ACC112 (cell line): Measurements from ENCODE around the gene KCNAB3.

Experiments used
- H2AFZ ChIP-seq: fragments of 200-600 bp; sonication (generic); one replicate; pipeline ENCODE4 v1.6.0; 2017; ENCODE audit warnings: antibody characterized with exemption, low read length; ENCODE audit not compliant: unreplicated experiment
- H3K27ac ChIP-seq: fragments of 200-600 bp; sonication (generic); 2 replicates; pipeline ENCODE4 v1.5.1; 2014; ENCODE audit warnings: low read depth, mild to moderate bottlenecking, antibody characterized with exemption, low read length, moderate library complexity
- H3K27me3 ChIP-seq: fragments of 200-600 bp; sonication (generic); 2 replicates; pipeline ENCODE4 v1.6.1; 2014; ENCODE audit warnings: mild to moderate bottlenecking, antibody characterized with exemption, low read length, moderate library complexity, mixed read lengths; ENCODE audit not compliant: insufficient read depth
- H3K36me3 ChIP-seq: fragments of 200-600 bp; sonication (generic); 2 replicates; pipeline ENCODE4 v1.6.1; 2016; ENCODE audit warnings: mild to moderate bottlenecking, antibody characterized with exemption, low read length, moderate library complexity, mixed read lengths; ENCODE audit not compliant: insufficient read depth
- H3K4me1 ChIP-seq: fragments of 200-600 bp; sonication (generic); one replicate; pipeline ENCODE4 v1.6.1; 2016; ENCODE audit warnings: low read length, mixed read lengths; ENCODE audit not compliant: insufficient read depth, unreplicated experiment, control insufficient read depth
- H3K4me3 ChIP-seq: fragments of 200-600 bp; sonication (generic); 2 replicates; pipeline ENCODE4 v1.5.1; 2014; ENCODE audit warnings: mild to moderate bottlenecking, low read depth, low read length
- H3K79me2 ChIP-seq: fragments of 200-600 bp; sonication (generic); one replicate; pipeline ENCODE4 v1.6.0; 2016; ENCODE audit warnings: low read length; ENCODE audit not compliant: control insufficient read depth, unreplicated experiment, insufficient read depth

The KCNAB3 gene

GRCh38 chr17:7940743-7941142 is 11.1 kb upstream of the KCNAB3 start:
- H3K79me2 ChIP-seq, result peaks cover under 1% of the 10 kb centered on the region
- H2AFZ ChIP-seq, result no peak overlapping the region
- H3K4me1 ChIP-seq, result peaks cover 2% of the 10 kb centered on the region
- H3K27me3 ChIP-seq, result no peaks in the 10 kb centered on the region
- H3K36me3 ChIP-seq, result peaks cover 37% of the 10 kb centered on the region
- H3K4me3 ChIP-seq, result no peak overlapping the region
- no peak overlapping the region for H3K27ac ChIP-seq

- Histone ChIP-seq H3K27ac (no peak overlapping the region), H3K4me1 (peaks cover 5% of the 10 kb centered on the region), H3K36me3 (peaks cover 39% of the 10 kb centered on the region)
These were observed 10.4 kb upstream of the KCNAB3 start for GRCh38 chr17:7940034-7940433.

GRCh38 chr17:7935859-7936258 is 6.2 kb upstream of the KCNAB3 start:
- H2AFZ ChIP-seq, result no peak overlapping the region
- H3K36me3 ChIP-seq, result peaks cover 35% of the 10 kb centered on the region
- peaks cover 23% of the 10 kb centered on the region for H3K4me1 ChIP-seq
- H3K4me3 ChIP-seq, result no peak overlapping the region
- H3K27me3 ChIP-seq, result no peaks in the 10 kb centered on the region
- peaks cover 41% of the 10 kb centered on the region for H3K79me2 ChIP-seq
- no peak overlapping the region for H3K27ac ChIP-seq

More at GRCh38 chr17:7940034-7940433, 10.4 kb upstream of the KCNAB3 start:
- Histone ChIP-seq H3K27me3 (no peaks in the 10 kb centered on the region), H3K79me2 (peaks cover 5% of the 10 kb centered on the region), H3K4me3 (no peak overlapping the region), H2AFZ (no peak overlapping the region)

GRCh38 chr17:7932949-7933348 is 3.3 kb upstream of the KCNAB3 start:
- H3K4me1 ChIP-seq, result peaks cover 26% of the 10 kb centered on the region

GRCh38 chr17:7932483-7932891 is 2.8 kb upstream of the KCNAB3 start:
- Histone ChIP-seq H3K4me1 (peaks cover 26% of the 10 kb centered on the region), H3K36me3 (peaks cover 22% of the 10 kb centered on the region), H3K27ac (peak overlapping the region; percentile 70), H2AFZ (peak overlapping the region; percentile 97), H3K4me3 (peak overlapping the region; percentile 99), H3K27me3 (no peaks in the 10 kb centered on the region), H3K79me2 (peaks cover 49% of the 10 kb centered on the region)

More at GRCh38 chr17:7932949-7933348, 3.3 kb upstream of the KCNAB3 start:
- Histone ChIP-seq H3K4me3 (peak overlapping the region; percentile 99), H2AFZ (peak overlapping the region; percentile 97), H3K27me3 (no peaks in the 10 kb centered on the region), H3K36me3 (peaks cover 22% of the 10 kb centered on the region), H3K27ac (peak overlapping the region; percentile 70), H3K79me2 (peaks cover 49% of the 10 kb centered on the region)

- peak within 1 kb of the TSS; percentile 70 for H3K27ac ChIP-seq
These were observed 2.2 kb upstream of the KCNAB3 start, which contains the start of the genes CNTROB and TRAPPC1 for GRCh38 chr17:7931709-7932482. Gene CNTROB, plus strand, starts transcription at chr17:7932206. Its CDS starts 874 bp downstream, at chr17:7933080. Gene TRAPPC1, minus strand, starts transcription at chr17:7931946. Its CDS starts 117 bp downstream, at chr17:7931829.

GRCh38 chr17:7930841-7931631 is 1.4 kb upstream of the KCNAB3 start:
- Histone ChIP-seq H3K27ac (no peak overlapping the region), H3K27me3 (no peaks in the 10 kb centered on the region), H3K79me2 (peaks cover 49% of the 10 kb centered on the region), H3K36me3 (0 out of 2 replicates have a peak, but pooled peaks cover 11% of the 10 kb centered on the region), H3K4me1 (peaks cover 26% of the 10 kb centered on the region), H2AFZ (peak overlapping the region; percentile 45), H3K4me3 (peak overlapping the region; percentile 99)

More at GRCh38 chr17:7931709-7932482, 2.2 kb upstream of the KCNAB3 start, which contains the start of the genes CNTROB and TRAPPC1:
- H3K27me3 ChIP-seq, result no peaks in the 10 kb centered on the region
- peaks cover 49% of the 10 kb centered on the region for H3K79me2 ChIP-seq
- H2AFZ ChIP-seq, result peak within 1 kb of the TSS; percentile 97
- peak within 1 kb of the TSS; percentile 99 for H3K4me3 ChIP-seq
- H3K4me1 ChIP-seq, result peaks cover 26% of the 10 kb centered on the region
- H3K36me3 ChIP-seq, result peaks cover 19% of the 10 kb centered on the region

- Histone ChIP-seq H3K27ac (no peak overlapping the region), H3K4me3 (no peak overlapping the region), H3K79me2 (peaks cover 21% of the 10 kb centered on the region), H2AFZ (no peak overlapping the region), H3K27me3 (no peaks in the 10 kb centered on the region), H3K4me1 (peaks cover 6% of the 10 kb centered on the region), H3K36me3 (no peaks in the 10 kb centered on the region)
These were observed 2.1 kb downstream of the KCNAB3 start for GRCh38 chr17:7927596-7927995.

GRCh38 chr17:7922845-7923628 is 6.6 kb downstream of the KCNAB3 start:
- no peaks in the 10 kb centered on the region for H3K27me3 ChIP-seq
- no peaks in the 10 kb centered on the region for H3K36me3 ChIP-seq
- no peaks in the 10 kb centered on the region for H3K79me2 ChIP-seq
- peak overlapping the region; percentile 33 for H2AFZ ChIP-seq
- H3K4me3 ChIP-seq, result peak overlapping the region; percentile 68
- H3K4me1 ChIP-seq, result no peaks in the 10 kb centered on the region
- H3K27ac ChIP-seq, result no peak overlapping the region

- H3K27ac ChIP-seq, result no peak overlapping the region
- H3K4me3 ChIP-seq, result peak overlapping the region; percentile 68
- H3K4me1 ChIP-seq, result no peaks in the 10 kb centered on the region
- no peaks in the 10 kb centered on the region for H3K27me3 ChIP-seq
- H3K36me3 ChIP-seq, result no peaks in the 10 kb centered on the region
- no peaks in the 10 kb centered on the region for H3K79me2 ChIP-seq
- peak overlapping the region; percentile 11 for H2AFZ ChIP-seq
These were observed 7.3 kb downstream of the KCNAB3 start for GRCh38 chr17:7922269-7922844.
